Erythroblast (primary cell): ENCODE measurements around the gene PTTG1.

Source experiments
- GATA1 ChIP-seq: IDR thresholded peaks from 2 replicates; pipeline ENCODE4 v1.6.1; 2011; ENCODE audit warnings: low read depth, mild to moderate bottlenecking, control low read depth, low read length, moderate library complexity
- POLR2A ChIP-seq: IDR thresholded peaks from 2 replicates; pipeline ENCODE4 v1.6.1; 2011; ENCODE audit warnings: mild to moderate bottlenecking, low read length

DNA sequence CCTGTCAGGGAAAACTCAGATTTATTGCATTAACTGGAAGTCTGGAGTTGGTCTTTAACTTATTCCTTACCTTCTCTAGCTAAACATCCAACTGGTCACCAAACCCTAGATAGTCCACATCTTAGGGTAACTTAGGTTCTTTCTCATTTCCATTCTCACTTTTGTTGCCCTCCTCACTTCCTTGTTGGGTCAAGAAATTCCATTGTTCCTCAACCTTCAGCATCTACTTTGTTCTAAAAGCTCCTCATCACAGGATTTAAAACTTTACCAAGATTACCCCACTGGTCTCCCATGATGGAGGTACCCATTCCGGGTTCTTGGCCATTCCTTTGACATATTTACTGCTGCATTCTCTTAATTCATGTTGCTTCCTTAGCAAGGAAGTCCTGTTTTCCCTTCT, 32.1 kb downstream of the PTTG1 start:
- TF ChIP-seq POLR2A (no peak), GATA1 (no peak)
